GM21526 (cell line): ENCODE data around the gene IQCH.

Experiments
- ATAC-seq: cut with Tn5 transposase; IDR thresholded peaks from one replicate; pipeline ENCODE4 v1.9.1; 2021; ENCODE audit warnings: moderate library complexity; ENCODE audit not compliant: unreplicated experiment, low FRiP score

IQCH gene

DNA sequence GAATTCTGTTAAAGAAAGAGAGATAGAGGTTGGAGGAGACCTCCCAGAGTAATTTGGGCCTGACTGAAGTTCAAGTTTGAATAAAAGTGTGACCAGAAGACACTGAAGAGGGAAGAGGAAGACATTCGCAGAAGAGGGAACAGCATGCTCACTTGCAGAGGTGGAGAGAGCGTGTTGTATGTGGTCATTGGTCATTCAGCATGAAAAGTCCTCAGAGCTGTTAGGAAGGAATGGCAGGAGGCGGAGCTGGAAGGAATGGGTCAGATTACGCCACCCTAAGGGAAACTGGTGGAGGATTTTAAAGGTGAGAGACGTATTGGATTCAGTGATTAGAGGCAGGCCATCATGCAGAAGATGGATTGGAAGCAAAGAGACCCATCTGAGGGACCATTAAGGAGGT is 41.6 kb downstream of the IQCH start:
- no peak for ATAC-seq

DNA sequence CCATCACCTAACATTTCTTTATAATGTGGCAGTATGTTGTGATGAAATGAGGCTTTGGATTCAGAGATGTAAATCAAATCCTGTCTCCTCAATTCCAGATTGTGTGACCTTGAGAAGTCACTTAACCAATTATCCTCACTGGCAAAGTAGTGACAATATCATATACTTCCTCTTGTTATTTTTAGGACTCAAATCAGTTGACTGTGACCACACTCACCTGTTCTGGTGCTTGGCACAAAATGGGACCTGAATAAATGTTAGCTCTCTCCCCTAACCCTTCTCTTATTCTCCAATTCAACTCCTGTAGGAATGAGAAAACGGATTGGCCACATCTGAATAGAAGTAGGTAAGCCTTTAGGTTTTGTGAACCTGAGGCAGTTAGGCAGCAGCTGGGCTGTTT is 42.1 kb downstream of the IQCH start:
- ATAC-seq: no peak

DNA sequence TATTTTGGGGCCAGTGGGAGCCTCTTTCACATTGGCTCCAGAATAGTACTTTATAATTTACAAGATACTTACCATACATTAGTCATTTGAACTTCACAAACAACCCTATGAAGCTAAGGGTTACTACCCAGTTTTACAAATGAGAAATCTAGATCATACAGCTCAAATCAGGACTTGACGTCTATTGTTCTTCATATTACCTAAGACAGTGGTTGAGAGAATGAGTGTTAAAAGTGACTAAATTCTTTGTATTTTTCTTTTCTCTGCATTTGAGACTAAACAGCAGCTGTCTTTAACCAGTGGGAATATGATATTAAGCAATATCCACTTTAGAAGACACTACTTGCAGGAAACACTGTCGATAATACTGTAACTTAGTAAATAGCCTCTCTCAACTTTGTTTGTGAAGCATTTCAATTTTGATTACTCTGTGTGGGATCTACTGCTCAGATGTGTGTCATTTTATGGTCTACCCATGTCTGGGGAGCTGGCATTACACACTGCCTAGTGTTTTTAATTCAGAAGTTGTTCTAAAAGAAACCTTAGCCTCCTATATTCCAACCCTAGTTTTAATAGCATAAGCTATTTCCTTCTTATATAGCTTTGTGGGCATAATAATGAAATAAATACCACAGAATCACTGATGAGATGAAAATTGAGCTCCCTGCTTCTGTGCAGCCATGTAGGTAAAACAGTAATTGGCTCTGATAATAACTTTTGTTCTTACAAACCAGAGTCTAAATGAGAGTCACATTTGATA is 45.9 kb downstream of the IQCH start:
- ATAC-seq: no peak

DNA sequence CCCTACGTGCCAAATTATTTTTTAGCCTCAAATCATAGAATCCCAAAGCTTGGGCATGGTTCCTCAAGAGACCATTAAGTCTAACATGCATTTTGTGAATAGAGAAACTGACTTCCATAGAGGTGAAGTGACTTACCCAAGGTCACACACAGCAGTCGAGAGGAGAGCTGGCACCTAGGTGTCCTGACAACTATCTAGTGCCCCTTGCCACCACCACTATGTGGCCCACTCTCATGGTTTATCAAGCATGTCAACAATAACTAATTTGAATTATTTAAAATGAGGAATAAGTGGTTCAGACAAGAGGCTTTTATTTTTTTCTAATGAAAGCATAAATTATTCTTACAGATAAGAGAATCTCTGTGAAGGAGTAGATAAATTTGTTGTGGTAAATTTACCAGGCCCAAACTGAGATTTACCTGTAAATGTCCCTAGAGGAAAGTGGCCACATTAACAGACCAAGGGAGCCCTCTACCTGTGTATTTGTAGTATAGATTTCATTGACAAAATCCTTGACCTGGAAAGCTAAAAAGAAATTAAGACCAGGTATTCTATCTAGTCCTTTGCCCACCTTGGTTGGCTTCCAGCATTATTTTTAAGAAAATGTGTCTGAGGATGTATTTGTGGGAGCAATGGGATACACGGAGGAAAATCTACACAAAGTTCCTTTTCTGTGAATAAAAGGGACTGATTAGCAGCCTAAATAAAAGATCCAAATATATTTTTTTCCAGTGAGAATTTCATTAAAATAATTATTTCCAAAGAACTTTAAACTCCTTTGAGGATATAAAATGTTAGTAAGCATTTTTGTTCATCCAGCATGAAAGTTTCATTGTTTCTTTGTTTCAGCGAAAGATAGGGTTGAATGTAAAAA is 49.1 kb downstream of the IQCH start:
- ATAC-seq: no peak

DNA sequence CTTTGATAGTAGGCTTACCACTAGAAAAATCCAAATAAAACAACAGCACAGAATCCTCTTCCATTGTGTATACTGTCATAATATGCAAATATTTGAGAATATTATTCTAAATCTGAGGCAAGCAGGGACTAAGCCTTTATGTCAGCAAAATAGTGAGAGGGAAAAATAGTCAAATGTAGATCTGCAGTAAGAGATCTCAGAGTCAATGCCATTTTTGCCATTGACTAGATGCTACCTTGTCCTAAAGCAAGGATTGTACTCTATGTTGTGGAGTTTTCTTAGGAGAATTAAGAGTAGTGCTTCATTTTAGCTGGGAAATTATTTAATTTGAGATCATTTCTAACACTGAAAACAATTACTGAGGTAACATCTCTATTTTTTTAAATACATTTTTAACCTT is 50.2 kb downstream of the IQCH start:
- ATAC-seq: no peak

DNA sequence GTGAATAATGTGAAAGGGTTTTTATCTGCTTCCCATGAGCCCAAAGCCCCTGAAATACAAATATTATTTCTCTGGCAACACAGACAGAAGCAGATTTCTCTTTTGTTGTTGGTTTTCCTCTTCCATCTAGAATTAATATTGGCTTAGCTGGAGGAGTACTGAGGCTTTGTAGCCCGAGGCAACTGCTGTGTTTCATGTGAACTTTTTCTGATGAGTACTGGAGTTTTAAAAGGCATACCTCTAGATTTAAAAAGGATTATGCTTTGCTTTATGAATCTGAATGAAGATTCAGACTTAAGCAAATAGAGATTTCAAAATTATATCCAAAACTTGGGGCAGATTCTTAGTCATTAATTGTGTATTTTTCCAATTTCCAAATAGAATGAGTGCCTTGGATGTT is 50.9 kb downstream of the IQCH start:
- ATAC-seq: no peak

DNA sequence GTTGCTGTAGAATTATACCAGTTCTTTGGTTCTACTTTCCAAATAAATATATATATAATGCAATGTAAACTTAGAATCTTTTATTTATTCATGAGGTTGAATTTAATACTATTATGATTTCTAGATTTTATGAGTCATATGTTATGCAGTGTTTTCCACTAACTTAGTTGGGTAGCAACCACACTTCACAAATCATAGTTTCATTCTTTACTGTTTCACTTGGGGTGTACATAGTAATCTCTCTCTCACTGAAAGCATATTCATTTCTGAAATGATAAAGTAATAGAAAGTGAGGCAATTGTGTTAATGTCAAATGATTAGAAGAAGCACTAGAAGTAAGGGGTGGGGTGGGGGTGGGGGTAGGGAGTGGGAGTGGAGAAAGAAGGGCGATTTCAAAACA is 52.6 kb downstream of the IQCH start:
- ATAC-seq: no peak

DNA sequence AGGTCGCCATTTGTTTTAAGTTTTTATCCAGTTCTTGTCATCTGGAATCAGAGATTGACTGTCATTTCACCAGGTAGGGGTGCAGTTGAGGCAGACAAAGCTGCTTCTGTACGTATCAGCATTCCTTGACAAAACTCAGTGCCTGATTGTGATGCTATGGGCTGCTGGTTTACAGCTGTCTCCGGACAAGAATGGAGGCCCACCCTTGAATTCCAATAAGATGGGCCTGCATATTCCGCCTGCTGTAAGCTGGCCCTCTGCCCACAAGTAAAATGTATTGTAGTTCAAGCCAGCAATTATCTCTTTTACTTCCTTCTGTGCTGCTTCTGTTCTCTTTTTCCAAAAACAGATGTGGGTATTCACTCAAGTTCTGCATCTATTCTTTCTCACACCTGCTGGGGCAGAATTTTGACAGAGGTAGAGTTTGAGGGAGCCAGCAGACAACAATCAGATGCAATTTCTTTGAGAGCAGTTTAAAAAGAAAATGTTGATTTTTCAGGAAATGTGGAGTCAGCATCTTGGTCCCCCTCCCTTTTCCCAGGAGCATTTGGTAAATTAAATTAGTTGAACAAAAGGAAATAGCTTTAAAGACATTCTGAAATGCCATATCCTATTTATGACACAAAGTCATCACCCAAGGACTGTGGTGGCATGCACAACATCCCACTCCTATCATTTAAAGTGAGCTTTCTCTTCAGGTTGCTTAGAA is 53.5 kb downstream of the IQCH start:
- no peak for ATAC-seq

DNA sequence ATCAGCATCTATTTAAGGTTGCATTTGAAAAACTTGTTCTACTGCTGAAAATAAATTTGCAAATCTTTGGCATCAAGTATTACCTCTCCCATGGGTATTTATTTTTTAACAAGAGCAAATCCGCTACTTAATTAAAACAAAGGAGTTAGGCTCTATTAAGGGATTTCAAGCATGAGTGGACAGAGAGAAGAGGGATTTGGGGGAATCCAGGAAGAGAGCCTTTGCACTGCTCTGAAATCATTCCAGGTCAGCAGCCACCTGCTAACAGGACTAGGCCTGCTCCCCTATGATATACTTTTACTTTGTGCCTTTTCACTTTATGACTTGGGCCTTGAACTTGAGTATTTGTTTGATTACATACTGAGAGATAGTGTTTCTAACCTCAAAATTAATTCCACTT is 57.1 kb downstream of the IQCH start:
- ATAC-seq: no peak

DNA sequence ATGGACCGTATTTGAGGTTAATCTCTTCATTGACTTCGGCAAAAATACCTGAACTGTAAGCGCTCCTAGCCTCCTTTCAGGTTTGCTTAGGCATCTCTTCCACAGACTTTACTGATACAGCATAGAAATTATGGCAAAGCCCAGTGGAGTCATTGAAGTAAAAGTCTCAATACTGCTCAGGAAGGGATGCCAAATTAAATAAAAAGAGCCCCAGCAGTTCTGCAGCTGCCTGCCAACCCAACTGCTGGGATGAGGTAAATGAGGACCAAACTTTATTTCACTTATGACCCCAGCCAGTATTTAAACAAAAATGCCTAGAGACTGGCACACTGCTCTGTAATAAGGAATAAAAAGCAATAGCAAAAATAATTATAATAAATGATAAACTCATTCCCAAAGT is 65.4 kb downstream of the IQCH start:
- no peak for ATAC-seq

DNA sequence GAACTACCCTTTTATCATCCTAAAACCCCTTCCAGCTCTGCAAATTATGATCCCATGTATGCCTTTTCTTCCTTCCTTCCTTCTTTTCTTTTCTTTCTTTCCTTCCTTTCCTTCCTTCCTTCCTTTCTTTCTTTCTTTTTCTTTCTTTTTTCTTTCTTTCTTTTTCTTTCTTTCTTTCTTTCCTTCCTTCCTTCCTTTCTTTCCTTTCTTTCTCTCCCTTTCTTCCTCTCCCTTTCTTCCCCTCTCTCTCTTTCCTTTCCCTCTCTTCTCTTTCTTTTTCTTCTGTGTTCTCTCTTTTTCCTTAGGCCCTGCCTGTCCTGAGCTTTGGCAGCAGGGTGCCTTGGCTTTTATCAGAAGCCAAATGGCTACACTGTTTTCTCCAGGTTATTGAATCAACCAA is 66.8 kb downstream of the IQCH start:
- ATAC-seq: no peak

DNA sequence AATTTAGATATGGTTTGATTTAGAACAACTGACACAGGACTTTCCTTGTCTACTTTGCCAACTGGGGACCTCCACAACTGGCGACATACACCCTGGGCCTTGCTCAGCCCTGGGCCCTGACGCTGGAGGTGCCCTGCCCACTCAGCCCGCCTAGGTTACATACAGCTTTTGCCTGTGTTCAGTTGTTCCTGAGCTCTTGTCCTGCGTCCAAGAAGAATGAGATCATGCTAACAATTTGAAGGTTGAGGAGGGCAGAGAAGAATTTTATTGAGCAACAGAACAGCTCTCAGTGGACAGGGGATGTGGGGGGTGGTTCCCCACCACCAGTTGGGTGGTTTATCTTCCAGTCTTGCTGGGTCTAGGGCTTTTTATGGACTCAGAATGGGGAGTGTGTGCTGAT is 67.9 kb downstream of the IQCH start:
- ATAC-seq: no peak

DNA sequence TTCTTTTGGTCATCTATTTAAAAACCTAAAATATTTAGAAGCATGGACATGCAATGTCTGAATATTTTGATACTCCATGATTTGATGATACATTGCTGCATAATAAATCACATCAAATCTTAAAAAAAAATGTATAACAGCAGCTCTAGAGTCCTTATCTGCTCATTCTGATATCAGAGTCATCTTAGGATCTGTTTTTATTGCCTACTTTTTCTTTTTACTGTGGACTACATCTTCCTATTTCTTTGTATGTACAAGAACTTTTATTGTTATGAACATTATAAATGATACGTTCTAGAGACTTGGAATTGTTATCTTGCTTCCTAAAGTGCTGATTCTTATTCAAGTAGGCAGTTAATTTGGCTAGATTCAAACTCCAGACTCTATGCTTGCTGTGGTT is 72.7 kb downstream of the IQCH start:
- no peak for ATAC-seq

DNA sequence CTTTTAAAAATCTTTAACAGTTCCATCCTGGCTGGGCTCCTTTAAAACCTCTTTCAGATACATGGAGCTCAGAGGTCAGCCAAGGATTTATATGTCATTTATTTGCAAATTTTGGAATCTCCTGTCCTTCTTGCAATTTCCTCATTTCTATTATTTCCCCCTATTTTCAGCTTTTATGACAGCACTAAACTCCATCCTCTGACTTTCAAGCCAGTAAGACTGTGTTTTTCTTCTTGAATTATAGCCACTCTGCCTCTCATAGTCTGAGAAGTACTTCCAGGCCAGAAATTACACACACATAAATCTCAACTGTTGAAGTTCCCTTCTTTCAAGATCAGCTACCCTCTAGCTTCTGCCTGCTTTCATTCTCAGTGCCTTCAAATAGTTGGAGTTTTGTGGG is 73.2 kb downstream of the IQCH start:
- ATAC-seq: no peak

DNA sequence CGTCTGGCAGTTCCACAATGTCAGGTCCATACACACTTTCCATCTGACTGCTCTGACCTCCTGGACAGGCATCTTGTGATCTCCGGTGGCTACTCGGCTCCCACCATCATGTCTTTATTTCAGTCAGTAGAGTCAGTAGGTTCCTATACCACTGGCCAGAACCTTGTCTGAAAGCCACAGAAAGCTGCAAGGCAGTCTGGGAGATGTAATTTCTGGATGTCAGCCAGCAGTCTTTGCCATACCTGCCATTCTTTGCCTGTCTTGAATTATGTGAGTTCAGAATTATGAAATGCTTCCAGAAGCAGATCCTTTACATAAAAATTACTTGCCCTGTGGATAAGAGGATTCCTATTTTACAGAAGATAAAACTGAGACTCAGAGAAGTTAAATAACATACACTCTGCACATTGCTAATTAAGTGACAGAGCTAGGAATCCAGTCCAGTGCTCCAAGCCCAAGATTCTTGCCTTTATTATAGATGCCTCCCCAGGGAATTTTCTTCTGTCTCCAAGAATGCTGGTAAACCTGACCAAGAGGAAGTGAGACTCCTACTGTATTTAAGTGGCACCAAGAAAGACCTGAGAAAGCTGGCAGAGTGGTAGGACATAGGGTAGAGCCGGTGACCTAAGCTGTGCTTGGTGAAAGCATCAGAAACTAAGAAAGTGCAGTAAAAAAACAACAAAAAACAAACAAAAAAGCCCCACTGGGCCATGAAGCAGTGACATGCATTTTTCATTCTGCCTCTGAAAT is 75.6 kb downstream of the IQCH start:
- ATAC-seq: no peak

DNA sequence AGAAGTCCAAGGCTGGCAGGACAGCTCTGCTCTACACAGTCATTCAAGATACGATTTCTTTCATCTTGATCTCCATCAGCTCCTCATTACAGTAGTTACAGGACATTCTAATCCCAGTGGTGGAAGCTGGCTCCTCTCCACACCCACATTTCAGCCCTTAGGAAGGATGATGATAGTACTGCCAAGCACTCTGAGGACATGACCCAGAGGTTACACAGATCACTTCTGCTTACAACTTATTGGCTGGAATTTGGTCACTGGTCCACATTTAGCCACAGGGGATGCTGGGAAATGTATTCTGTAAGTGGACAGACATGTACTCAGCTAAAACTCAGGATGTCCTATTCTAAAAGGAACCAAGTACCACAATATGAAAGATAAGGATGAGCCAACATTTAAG is 77.1 kb downstream of the IQCH start:
- no peak for ATAC-seq

DNA sequence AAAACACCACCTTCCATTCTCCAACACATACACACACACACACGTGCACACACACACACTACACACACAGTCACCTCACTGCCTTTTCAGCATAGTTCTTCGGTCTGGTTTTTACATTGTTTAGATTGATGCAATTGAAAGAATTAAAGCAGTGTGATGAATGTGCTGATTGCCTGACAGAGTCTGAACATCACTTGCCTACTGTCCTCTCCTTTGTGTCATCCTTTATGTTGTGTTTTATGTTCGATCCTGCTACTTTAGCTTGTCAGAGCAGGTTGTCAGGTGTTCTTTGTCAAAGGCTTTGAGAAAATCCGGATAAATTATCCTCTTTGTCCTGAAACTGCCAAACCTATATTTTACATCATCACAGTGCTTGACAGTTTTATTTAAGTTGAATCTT is 80.4 kb downstream of the IQCH start:
- no peak for ATAC-seq

DNA sequence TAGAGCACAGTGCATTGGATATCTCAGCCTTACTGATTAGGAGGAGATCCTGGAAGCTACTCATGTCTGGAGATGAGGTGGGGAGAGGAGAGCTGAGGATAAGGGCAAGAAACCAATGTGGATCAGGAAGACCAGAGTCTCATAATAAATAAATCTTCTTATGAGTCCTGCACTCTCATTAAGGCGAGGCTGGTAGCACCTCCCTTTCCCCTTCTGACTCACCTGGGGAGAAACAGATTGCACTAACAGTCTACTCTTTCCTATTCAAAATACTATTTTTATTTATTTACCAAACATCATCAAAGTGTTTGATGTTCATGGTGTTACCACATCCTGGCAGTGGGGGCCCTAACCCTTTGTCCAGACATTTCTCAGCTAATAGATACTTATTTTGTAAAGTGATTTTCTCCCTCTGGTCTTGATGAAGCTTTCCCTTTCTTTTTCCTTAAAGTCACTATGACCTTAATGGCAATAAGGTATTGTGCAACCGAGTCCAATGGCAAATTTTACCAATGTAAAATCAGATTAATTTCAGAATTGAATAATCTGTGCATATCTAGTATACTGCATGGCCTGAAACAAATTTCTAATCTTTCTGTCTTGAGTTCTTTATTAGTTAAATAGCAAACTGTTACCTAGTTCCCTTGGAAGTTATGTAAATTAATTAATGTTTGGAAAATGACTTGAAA is 81.1 kb downstream of the IQCH start:
- no peak for ATAC-seq

DNA sequence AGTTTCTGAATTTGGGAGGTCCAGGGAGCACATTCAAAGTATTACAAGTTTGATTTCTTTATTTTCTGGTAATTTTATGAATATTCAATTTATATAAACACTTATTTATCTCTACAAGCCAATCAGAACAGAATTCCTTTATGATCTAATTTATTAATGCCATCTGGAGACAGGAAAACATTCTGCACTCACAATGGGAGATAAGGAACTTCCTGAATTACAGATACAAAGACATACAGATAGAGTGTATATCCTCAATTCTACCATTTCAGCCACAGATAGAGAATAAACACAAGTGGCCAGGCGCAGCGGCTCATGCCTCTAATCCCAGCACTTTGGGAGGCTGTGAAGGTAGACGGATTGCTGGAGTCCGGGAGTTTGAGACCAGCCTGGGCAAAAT is 86.0 kb downstream of the IQCH start:
- no peak for ATAC-seq

DNA sequence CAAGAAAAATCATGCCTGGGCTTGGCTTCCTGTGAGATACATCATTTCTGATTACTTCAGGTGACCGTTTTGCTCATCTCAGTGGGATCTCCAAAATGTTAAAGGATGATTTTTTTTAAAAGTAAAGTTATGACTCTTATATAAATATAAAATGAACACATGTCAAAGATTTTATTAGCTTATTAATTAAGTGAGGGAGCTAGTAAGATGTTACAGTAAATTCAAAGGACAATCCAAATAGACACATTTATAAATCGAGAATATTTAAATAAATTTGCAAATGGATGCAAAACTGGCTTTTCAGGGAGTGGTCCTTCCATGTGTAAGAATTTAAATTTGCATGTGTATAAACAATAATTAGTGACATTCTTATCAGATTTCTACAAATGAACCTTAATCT is 87.0 kb downstream of the IQCH start:
- ATAC-seq: no peak
